Measurements from ENCODE around the gene PLCG1. TPM values are rescaled to one million over a fixed set of nuclear protein-coding genes. Genes with fewer than 3 reads are reported as not detected.
A peak's percentile ranks its signal among the peaks of the same experiment; 100 is the strongest.

PLCG1 gene
- total RNA-seq, 2 experiments from 2014 or later, result 395 to 406 TPM

GRCh38 chr20:41137614-41138474 is 501 bp downstream of the PLCG1 start:
- Mint-ChIP-seq H3K4me3 (peak overlapping the region; percentile 91), H3K36me3 (ENCODE audit: low read depth) (peaks cover 41% of the 10 kb centered on the region)

DNA sequence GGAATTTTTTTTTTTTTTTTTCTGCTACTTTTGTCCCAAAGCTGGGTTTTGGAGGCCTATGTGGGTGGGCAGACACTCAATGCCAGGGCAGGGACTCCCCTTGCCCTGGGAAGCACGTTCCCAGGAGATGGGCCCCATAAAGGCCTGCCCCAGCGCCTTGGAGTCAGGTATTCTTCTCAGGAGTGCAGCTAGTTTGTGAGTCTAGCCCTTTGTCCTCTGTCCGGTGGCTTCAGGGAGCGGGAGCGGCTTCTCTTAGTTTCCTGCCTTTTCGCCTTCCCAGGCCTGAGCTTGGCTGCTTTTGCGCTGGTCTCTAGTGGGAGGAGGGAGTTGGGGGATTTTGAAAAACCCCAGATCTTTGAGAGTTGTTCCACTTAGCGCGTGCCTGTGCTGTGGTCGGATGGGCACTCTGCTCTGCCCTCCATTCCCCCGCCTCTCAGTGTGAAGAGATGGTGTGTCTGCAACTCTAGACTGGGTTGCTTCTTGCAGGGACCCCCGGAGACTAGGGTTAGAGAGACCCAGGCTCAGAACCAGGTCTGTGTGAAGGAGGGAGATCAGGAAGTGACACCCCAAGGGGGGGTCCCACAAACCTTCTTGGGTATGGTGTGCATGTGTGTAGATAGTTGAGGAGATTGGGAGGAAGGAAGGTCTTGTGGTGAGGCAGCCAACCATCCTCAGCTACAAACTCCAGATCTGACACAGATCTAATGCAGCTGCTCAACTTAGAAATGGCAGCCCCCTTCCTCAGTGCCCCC is 1.3 kb downstream of the PLCG1 start:
- peaks cover 47% of the 10 kb centered on the region for H3K36me3 Mint-ChIP-seq (ENCODE audit: low read depth)
- H3K9me3 Mint-ChIP-seq (ENCODE audit: insufficient read depth), result no peaks in the 10 kb centered on the region
- CTCF ChIA-PET, result interaction anchor here (1.2 to 16.0 kb wide), 8 partner anchors 9 to 282 kb away, joined by 3 to 347 read pairs (median 6); no protein-coding TSS in a partner anchor

More at GRCh38 chr20:41137614-41138474, 501 bp downstream of the PLCG1 start:
- ChIA-PET POLR2A (interaction anchor here (0.6 to 15.3 kb wide), 4 partner anchors 9 to 34 kb away, joined by 3 to 343 read pairs (median 8); no protein-coding TSS in a partner anchor), CTCF (interaction anchor here (1.6 to 16.0 kb wide), 7 partner anchors 9 to 283 kb away, joined by 3 to 347 read pairs (median 7); no protein-coding TSS in a partner anchor)
- Mint-ChIP-seq H3K27ac (peak overlapping the region; percentile 94), H3K27me3 (ENCODE audit: low read depth) (no peaks in the 10 kb centered on the region), H3K9me3 (ENCODE audit: insufficient read depth) (no peaks in the 10 kb centered on the region), H3K4me1 (ENCODE audit: low read depth) (peaks cover 62% of the 10 kb centered on the region)
- DNase-seq, result peak; percentile 87
- ATAC-seq, result peak; percentile 25

DNA sequence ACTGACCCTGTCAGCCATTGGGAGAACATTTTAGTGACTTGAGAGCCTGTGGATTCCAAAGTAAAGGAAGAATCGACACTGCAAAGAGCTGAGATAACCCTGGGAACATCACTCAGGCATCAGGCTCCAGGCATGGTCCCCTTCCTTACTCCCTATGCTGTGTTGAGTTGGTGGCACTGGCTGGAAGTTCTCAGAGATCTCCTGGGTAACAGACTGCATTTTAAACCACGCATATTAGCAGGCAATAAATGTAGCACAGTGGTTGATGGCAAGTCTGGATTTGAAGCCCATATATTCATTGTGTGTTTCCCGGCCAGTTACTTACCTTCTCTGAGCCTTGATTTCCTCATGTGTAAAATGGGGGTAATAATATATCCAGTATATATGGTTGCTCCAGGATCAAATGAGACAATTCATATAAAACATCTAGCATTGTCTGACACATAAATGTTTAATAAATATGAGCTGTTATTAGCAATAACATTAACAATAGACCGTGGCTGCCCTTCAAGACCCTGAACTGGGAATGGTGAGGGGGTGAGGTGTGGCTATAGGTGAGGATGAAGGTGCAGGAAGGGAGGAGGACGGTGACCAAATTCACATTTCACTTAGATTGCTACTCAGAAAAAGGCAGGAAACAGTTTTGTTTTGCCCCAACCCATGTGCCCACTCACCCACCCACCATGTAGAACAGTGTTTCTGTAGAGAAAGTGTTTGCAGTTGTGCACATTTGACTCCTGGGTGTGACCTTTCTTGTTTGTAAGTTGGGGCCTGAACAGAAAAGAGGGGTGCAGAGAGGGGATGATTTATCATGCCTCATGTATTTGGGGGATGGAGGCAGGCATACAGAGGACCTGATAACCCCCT is 2.1 kb downstream of the PLCG1 start:
- no peak for DNase-seq
- Mint-ChIP-seq H3K4me1 (ENCODE audit: low read depth) (peaks cover 74% of the 10 kb centered on the region), H3K9me3 (ENCODE audit: insufficient read depth) (no peaks in the 10 kb centered on the region), H3K36me3 (ENCODE audit: low read depth) (peaks cover 55% of the 10 kb centered on the region), H3K27me3 (ENCODE audit: low read depth) (no peaks in the 10 kb centered on the region), H3K4me3 (peak overlapping the region; percentile 91), H3K27ac (peak overlapping the region; percentile 94)
- ChIA-PET POLR2A (interaction anchor here (0.7 to 15.3 kb wide), 2 partner anchors 16 to 35 kb away, joined by 3 to 343 read pairs; no protein-coding TSS in a partner anchor), CTCF (interaction anchor here (1.2 to 16.0 kb wide), 8 partner anchors 8 to 281 kb away, joined by 3 to 347 read pairs (median 6); no protein-coding TSS in a partner anchor)
- ATAC-seq, result no peak

More for the DNA sequence above, 1.3 kb downstream of the PLCG1 start:
- peak overlapping the region; percentile 91 for H3K4me3 Mint-ChIP-seq
- POLR2A ChIA-PET, result interaction anchor here (0.6 to 15.3 kb wide), 5 partner anchors 8 to 36 kb away, joined by 3 to 343 read pairs (median 4); no protein-coding TSS in a partner anchor
- peaks cover 69% of the 10 kb centered on the region for H3K4me1 Mint-ChIP-seq (ENCODE audit: low read depth)
- DNase-seq (peak; percentile 72), ATAC-seq (peak; percentile 14)
- H3K27me3 Mint-ChIP-seq (ENCODE audit: low read depth), result no peaks in the 10 kb centered on the region
- H3K27ac Mint-ChIP-seq, result peak overlapping the region; percentile 94

DNA sequence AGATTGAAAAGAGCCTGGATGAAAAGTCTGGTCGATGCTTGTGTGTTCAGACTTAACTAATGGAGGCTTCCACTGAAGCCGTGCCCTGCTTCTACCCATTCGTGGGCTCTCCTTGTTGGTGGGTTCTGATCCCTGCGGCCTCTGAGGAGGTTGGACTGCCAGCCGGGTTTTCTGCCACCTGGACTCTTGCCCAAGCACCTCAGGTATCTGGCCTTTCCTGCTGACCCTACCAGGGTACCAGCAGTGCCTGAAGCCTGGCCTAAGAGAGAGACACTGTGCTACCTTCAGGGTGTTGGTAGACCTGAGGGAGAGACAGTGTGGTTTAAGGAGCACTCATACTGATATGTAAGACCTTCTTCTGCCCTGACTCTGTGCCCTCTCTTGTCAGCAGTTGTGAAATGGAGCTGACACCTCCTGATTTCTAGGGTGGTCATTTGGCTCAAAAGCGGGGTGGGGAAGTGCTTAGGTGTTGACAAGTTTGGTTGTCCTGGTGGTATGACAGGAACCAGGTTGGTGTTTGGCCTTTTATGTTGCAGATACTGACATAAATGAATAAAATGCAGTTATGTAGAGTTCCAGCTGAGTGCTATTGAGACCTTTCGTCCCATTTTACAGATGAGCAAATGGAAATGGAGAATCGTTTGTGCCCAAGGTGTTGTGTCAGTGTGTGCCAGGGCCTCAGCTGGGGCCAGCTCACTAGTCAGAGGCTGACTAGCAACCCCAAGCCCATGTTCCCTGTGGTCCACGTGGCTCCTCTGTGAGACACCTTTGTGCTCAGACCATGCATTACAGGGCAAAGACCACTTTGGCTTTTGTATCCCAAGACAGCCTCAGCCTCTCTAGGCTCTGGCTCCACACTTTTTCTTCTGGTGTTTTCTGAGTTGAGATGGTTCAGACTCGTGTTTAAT is 3.1 kb downstream of the PLCG1 start:
- H3K4me3 Mint-ChIP-seq, result peak overlapping the region; percentile 91
- H3K27me3 Mint-ChIP-seq (ENCODE audit: low read depth), result no peaks in the 10 kb centered on the region
- ChIA-PET CTCF (interaction anchor here (2.0 to 16.0 kb wide), 3 partner anchors 15 to 200 kb away, joined by 8 to 347 read pairs (median 9); partner anchors contain the start of gene LPIN3), POLR2A (interaction anchor here (15.3 kb wide), 1 partner anchor 15 kb away, joined by 343 read pairs; no protein-coding TSS in a partner anchor)
- H3K36me3 Mint-ChIP-seq (ENCODE audit: low read depth), result peaks cover 65% of the 10 kb centered on the region
- H3K4me1 Mint-ChIP-seq (ENCODE audit: low read depth), result peaks cover 75% of the 10 kb centered on the region
- H3K27ac Mint-ChIP-seq, result peak overlapping the region; percentile 94
- DNase-seq (no peak), ATAC-seq (no peak)
- no peaks in the 10 kb centered on the region for H3K9me3 Mint-ChIP-seq (ENCODE audit: insufficient read depth)

DNA sequence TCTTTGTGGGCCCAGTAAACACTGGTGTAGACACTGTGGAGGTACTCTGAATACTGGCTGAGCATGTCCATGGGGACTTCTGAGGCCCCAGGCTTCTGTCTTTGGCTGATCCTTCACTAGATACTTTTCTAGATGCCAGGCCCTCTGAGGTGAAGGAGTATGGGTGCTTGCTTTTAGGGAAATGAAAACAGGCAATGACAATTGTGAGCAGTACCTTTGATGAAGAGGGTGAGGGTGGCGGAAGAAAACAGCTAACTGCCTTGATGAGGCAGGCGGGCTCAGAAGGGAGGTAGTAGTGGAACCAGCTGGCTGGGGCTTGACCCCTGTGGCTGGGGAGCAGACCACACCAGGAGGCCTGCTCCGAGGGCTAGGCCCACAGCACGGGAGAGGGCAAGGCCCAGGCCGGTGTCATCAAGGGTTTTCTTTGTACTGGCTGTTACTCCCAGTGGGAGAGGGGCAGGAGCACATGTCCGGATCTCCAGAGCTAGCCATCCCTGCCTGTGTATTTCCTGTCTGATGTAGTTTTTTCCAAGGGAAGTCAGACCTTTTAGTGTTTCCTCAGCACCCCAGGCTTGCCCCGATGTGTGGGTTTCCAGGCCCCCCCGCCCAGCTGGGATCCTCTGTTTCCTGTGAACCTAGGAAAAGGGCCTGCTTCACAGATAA is 3.9 kb downstream of the PLCG1 start:
- H3K4me1 Mint-ChIP-seq (ENCODE audit: low read depth), result peaks cover 75% of the 10 kb centered on the region
- no peaks in the 10 kb centered on the region for H3K9me3 Mint-ChIP-seq (ENCODE audit: insufficient read depth)
- POLR2A ChIA-PET, result interaction anchor here (15.3 kb wide), 1 partner anchor 14 kb away, joined by 343 read pairs; no protein-coding TSS in a partner anchor
- CTCF ChIA-PET, result interaction anchor here (0.7 to 16.0 kb wide), 8 partner anchors 14 to 556 kb away, joined by 3 to 347 read pairs (median 6); partner anchors contain the start of gene LPIN3
- no peaks in the 10 kb centered on the region for H3K27me3 Mint-ChIP-seq (ENCODE audit: low read depth)
- H3K27ac Mint-ChIP-seq, result peak overlapping the region; percentile 94
- DNase-seq (no peak), ATAC-seq (no peak)
- peak overlapping the region; percentile 91 for H3K4me3 Mint-ChIP-seq
- peaks cover 70% of the 10 kb centered on the region for H3K36me3 Mint-ChIP-seq (ENCODE audit: low read depth)

- CTCF ChIA-PET, result interaction anchor here (1.0 to 16.0 kb wide), 7 partner anchors 13 to 199 kb away, joined by 3 to 347 read pairs (median 8); partner anchors contain the start of gene LPIN3
- Mint-ChIP-seq H3K36me3 (ENCODE audit: low read depth) (peaks cover 80% of the 10 kb centered on the region), H3K9me3 (ENCODE audit: insufficient read depth) (no peaks in the 10 kb centered on the region), H3K27me3 (ENCODE audit: low read depth) (no peaks in the 10 kb centered on the region), H3K4me1 (ENCODE audit: low read depth) (peaks cover 81% of the 10 kb centered on the region), H3K27ac (peak overlapping the region; percentile 94), H3K4me3 (peak overlapping the region; percentile 91)
- ATAC-seq (peak; percentile 2), DNase-seq (peak; percentile 48)
- POLR2A ChIA-PET, result interaction anchor here (1.1 to 15.3 kb wide), 2 partner anchors 13 to 27 kb away, joined by 3 to 343 read pairs; no protein-coding TSS in a partner anchor
Observed at GRCh38 chr20:41142245-41142644, 4.9 kb downstream of the PLCG1 start.

GRCh38 chr20:41142919-41143318 is 5.6 kb downstream of the PLCG1 start:
- ChIA-PET POLR2A (interaction anchor here (1.1 to 15.3 kb wide), 3 partner anchors 12 to 30 kb away, joined by 3 to 343 read pairs (median 4); no protein-coding TSS in a partner anchor), CTCF (interaction anchor here (1.0 to 16.0 kb wide), 5 partner anchors 8 to 155 kb away, joined by 3 to 347 read pairs (median 20); no protein-coding TSS in a partner anchor)
- peaks cover 87% of the 10 kb centered on the region for H3K4me1 Mint-ChIP-seq (ENCODE audit: low read depth)
- DNase-seq (peak; percentile 75), ATAC-seq (peak; percentile 58)
- H3K36me3 Mint-ChIP-seq (ENCODE audit: low read depth), result peaks cover 82% of the 10 kb centered on the region
- no peaks in the 10 kb centered on the region for H3K27me3 Mint-ChIP-seq (ENCODE audit: low read depth)
- H3K27ac Mint-ChIP-seq, result peak overlapping the region; percentile 94
- H3K4me3 Mint-ChIP-seq, result peak overlapping the region; percentile 91
- no peaks in the 10 kb centered on the region for H3K9me3 Mint-ChIP-seq (ENCODE audit: insufficient read depth)

DNA sequence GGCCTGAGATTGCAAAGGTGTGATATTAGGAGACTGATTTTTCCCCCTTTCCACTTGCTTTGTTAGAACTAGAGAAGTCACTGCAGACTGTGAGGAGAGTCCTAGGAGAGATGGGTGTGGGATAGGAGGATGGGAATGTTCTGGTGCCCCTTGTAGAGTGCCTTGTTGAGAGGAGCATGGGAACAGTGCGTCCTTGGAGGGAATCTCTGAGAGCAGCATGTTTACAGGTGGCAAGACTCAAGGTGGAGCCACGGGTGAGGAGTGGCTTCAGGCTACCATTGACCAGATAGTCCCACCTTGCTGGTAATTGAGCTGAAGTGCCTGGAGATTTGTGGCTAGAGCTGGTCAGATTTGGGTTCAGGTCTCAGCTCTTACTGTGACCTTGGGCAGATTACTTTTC is 6.0 kb downstream of the PLCG1 start:
- H3K27ac Mint-ChIP-seq, result peak overlapping the region; percentile 94
- POLR2A ChIA-PET, result interaction anchor here (1.2 to 15.3 kb wide), 2 partner anchors 12 to 29 kb away, joined by 4 to 343 read pairs; no protein-coding TSS in a partner anchor
- ATAC-seq (no peak), DNase-seq (no peak)
- peak overlapping the region; percentile 91 for H3K4me3 Mint-ChIP-seq
- H3K27me3 Mint-ChIP-seq (ENCODE audit: low read depth), result no peaks in the 10 kb centered on the region
- H3K36me3 Mint-ChIP-seq (ENCODE audit: low read depth), result peaks cover 83% of the 10 kb centered on the region
- H3K9me3 Mint-ChIP-seq (ENCODE audit: insufficient read depth), result no peaks in the 10 kb centered on the region
- CTCF ChIA-PET, result interaction anchor here (1.2 to 16.0 kb wide), 6 partner anchors 8 to 155 kb away, joined by 3 to 347 read pairs (median 13); no protein-coding TSS in a partner anchor
- H3K4me1 Mint-ChIP-seq (ENCODE audit: low read depth), result peaks cover 92% of the 10 kb centered on the region

- H3K36me3 Mint-ChIP-seq (ENCODE audit: low read depth), result peaks cover 78% of the 10 kb centered on the region
- H3K4me1 Mint-ChIP-seq (ENCODE audit: low read depth), result peaks cover 99% of the 10 kb centered on the region
- peak overlapping the region; percentile 94 for H3K27ac Mint-ChIP-seq
- DNase-seq (no peak), ATAC-seq (no peak)
- H3K9me3 Mint-ChIP-seq (ENCODE audit: insufficient read depth), result no peaks in the 10 kb centered on the region
- POLR2A ChIA-PET, result interaction anchor here (1.8 to 15.3 kb wide), 2 partner anchors 8 to 10 kb away, joined by 12 to 343 read pairs; partner anchors contain the start of gene PLCG1
- no peaks in the 10 kb centered on the region for H3K27me3 Mint-ChIP-seq (ENCODE audit: low read depth)
- CTCF ChIA-PET, result interaction anchor here (5.1 to 16.0 kb wide), 2 partner anchors 10 kb away, joined by 43 to 347 read pairs; no protein-coding TSS in a partner anchor
- H3K4me3 Mint-ChIP-seq, result peak overlapping the region; percentile 91
Observed at GRCh38 chr20:41145317-41145716, 8.0 kb downstream of the PLCG1 start.
